Measurements from ENCODE around the gene TMEM63A.

The TMEM63A gene

DNA sequence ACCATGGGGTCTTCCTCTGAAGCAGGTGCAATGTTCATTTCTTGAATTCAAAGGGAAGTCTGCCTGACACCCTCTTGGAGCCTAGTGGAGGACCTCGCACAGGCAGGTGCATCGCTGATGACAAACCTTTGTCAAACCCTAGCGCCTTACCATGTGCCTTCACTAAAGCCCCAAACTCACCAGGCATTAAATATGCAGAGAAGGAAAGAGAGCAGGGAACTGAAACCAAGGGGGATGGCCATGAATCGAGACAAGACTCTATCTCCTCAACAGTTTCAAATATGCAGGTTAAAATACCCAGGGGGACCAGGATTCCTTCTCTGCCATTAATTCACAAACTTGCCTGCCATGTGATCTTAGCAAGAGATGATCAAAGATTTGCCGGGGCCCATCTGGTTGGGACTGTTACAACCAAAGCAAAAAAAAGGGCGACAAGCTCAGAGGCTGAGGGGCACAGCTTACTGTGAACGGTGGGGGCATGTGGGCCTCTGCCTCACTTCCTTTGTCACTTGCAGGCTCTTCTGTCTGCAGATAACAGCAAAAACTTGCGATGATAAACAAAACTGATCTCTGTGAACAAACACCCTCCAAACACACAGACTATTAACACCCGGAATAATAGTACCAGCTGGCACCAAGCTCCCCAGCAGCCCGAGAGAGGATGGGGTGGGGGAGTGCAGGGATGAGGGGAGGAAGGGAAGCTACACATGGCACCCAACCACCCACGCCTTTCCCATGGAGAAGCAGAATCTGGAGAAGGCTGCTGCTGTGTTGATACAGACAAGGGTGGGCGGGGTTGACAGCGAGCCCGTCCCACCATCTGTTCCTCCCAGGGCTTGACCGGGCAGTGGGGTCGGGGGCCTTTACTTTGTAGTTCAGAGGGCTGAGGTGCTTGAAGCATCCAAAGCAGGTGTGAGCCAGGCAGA, 33.9 kb downstream of the TMEM63A start:
- no peak overlapping the region for H3K27ac ChIP-seq
- no peak for TF ChIP-seq ZFX (IDR thresholded peaks at IDR 0.05; ENCODE audit: borderline replicate concordance)
- TF ChIP-seq, protein P1, sequence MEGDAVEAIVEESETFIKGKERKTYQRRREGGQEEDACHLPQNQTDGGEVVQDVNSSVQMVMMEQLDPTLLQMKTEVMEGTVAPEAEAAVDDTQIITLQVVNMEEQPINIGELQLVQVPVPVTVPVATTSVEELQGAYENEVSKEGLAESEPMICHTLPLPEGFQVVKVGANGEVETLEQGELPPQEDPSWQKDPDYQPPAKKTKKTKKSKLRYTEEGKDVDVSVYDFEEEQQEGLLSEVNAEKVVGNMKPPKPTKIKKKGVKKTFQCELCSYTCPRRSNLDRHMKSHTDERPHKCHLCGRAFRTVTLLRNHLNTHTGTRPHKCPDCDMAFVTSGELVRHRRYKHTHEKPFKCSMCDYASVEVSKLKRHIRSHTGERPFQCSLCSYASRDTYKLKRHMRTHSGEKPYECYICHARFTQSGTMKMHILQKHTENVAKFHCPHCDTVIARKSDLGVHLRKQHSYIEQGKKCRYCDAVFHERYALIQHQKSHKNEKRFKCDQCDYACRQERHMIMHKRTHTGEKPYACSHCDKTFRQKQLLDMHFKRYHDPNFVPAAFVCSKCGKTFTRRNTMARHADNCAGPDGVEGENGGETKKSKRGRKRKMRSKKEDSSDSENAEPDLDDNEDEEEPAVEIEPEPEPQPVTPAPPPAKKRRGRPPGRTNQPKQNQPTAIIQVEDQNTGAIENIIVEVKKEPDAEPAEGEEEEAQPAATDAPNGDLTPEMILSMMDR (IDR thresholded peaks at IDR 0.05), result no peak

DNA sequence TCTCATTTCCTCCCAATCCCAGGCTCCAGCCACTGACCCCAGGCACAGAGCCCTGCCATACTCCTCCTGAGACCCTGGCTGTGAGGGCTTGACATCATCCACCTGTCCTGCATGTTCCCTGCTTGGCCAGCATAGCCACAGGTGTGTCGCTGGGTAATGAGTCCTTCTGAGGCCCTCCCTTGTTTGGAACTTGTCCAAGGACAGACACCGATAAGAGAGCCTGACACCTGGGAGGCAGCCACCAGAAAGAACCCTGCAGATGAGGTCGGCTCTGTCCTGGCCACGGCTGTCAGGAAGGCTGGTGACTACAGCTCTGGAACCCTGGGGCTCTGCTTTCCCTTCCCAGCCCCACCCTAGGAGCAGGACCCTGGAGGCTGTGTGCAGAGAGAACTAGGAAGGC, 34.6 kb downstream of the TMEM63A start:
- H3K27ac ChIP-seq, result no peak overlapping the region
- TF ChIP-seq, protein P1 (IDR thresholded peaks at IDR 0.05), result no peak
- no peak for TF ChIP-seq ZFX (IDR thresholded peaks at IDR 0.05; ENCODE audit: borderline replicate concordance)

DNA sequence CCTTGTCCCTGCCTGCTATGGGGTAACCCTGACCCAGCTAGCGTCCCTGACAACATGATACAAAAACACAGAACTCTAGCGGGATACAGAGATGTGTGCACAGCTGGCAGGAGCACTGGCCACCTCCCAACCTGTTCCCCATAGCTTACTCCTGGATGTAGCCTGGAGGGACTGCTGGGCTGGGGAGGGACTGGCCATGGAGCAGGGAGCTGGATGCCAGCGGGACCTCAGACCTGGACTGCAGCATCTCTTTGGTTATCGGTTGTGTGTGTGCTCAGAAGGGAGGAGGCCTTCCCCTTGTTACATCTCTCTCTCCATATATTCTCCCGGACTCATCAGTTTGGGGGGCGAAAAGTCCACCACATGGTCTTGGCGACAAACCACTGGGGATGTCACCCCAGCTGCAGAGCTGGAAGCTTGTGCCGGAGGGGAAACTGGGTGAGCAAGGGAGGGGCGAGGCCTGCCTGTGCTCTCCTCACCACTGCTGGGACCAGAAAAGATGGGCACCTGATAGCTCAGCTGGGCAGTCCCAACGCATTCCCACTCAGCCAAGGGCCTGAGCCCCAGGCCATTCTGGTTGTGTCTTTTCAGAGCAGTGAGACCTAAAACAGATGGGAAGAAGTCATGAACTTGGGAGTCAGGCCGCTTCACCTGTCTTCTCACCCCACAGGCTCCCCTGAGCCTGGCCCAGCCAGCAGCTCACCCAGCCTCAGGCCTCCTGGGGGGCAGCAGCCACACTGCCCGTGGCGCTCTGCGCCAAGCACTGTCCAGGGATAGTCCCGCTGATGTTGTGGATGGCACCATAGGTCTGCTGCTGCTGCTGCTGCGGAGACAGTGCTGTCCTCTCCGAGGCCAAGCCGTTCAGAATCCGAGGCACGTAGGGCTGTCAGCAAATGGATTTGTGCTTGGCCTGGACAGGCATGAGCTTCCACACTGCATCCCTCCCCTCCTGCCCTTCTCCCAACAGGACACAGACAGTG, 35.6 kb downstream of the TMEM63A start:
- no peak overlapping the region for H3K27ac ChIP-seq

DNA sequence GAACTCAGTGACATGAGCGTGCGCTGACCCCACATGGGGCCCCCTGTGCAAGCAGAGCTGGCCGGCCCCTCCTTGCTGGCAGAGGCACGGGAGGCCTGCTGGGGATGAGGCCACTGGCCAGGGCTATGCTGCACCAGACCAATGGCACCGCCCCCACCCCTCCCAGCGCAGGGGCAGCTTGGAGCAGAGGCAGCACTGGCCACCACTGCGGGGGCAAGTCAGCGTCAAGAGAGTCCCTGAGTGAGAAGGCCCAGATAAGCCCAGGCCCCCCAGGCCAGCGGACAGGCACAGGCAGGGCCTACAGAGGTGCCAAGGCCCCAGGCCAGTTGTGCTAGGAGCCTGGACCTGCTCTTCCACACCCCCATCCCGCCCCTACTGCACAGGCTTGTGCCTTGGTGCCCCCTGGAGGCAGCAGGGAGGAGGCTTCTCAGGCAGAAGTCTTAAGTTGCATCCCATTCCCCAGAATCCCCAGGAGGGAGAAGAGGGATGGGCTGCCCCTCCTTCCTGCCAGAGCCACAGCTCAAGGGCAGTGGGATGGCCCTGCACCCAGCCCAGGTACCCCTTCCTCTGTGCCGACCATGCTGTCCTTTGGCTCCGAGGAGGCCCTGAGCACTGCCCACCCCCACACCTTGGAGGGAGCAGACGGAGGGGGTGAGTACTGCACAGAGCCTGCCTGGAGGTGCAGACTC, 36.5 kb downstream of the TMEM63A start:
- TF ChIP-seq ZFX (IDR thresholded peaks at IDR 0.05; ENCODE audit: borderline replicate concordance), result no peak
- TF ChIP-seq, protein P1 (IDR thresholded peaks at IDR 0.05), result peak; percentile 95
- no peak overlapping the region for H3K27ac ChIP-seq

More for the DNA sequence above, 35.6 kb downstream of the TMEM63A start:
- TF ChIP-seq ZFX (IDR thresholded peaks at IDR 0.05; ENCODE audit: borderline replicate concordance), result no peak
- TF ChIP-seq, protein P1 (IDR thresholded peaks at IDR 0.05), result no peak

DNA sequence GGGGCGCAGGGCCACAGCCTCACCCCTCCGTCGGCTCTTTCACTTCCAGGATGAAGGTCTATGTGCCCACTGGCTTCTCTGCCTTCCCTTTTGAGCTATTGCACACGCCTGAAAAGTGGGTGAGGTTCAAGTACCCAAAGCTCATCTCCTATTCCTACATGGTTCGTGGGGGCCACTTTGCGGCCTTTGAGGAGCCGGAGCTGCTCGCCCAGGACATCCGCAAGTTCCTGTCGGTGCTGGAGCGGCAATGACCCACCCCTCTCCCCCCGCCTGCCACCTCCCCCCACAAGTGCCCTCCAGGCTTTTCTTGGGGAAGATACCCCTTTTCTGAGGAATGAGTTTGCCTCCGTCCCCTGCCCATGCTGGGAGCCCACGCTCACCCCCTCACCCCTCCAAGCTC, 37.1 kb downstream of the TMEM63A start:
- no peak overlapping the region for H3K27ac ChIP-seq
- TF ChIP-seq, protein P1 (IDR thresholded peaks at IDR 0.05), result no peak
- TF ChIP-seq ZFX (IDR thresholded peaks at IDR 0.05; ENCODE audit: borderline replicate concordance), result no peak

DNA sequence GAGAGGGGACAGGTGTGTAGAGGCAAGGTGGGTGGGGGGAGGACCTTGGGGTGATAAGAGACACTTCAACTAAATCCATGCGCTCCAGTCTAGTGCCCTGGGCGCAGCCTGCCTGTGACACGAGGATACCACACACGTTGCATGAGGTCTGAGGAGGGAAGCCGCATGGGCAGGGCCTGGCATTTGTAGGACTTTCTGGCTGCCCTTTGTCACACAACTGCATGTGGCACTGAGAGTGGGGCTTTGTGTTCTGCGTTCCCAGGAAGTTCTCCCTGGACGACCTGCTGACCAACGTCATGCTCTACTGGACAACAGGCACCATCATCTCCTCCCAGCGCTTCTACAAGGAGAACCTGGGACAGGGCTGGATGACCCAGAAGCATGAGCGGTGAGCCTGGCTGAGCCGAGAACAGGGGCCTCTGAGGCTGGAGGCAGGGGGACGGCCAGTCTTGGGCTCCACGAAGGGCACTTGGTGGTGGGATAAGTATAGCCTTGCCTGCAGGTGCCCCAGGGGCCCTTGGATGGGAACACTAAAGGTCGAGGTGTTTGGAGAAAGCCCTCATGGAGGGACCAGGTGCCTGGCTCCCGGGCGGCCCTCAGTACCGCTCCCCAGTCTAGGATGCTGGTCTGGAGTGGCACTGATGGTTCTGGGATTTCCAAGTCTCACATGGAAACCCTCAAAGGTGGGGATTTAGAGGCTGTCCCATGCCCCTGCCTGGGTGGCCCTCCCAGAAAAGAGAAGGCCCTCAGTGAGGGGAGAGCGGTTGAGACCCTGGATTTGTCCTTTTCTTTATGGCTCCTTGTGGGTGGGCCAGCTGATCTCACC, 37.7 kb downstream of the TMEM63A start:
- no peak for TF ChIP-seq ZFX (IDR thresholded peaks at IDR 0.05; ENCODE audit: borderline replicate concordance)
- TF ChIP-seq, protein P1 (IDR thresholded peaks at IDR 0.05), result no peak
- H3K27ac ChIP-seq, result no peak overlapping the region
